A172 (cell line): ENCODE results near the gene GLO1. TPM values are rescaled to one million over a fixed set of nuclear protein-coding genes. Genes with fewer than 3 reads are reported as not detected.

Experiments
- DNase-seq: peaks from one replicate; pipeline ENCODE4 v3.0.0-alpha.2; 2015; ENCODE audit warnings: low spot score
- total RNA-seq: library from RNA; depleted of rRNA; stranded (reverse); fragments of >200 nt; shearing (Covaris generic); gene quantifications from 2 replicates; pipeline ENCODE4 v1.2.3, GENCODE V29; 2014; rRNA removed

The GLO1 gene
- 313 and 315 TPM in 2 replicates for total RNA-seq

DNA sequence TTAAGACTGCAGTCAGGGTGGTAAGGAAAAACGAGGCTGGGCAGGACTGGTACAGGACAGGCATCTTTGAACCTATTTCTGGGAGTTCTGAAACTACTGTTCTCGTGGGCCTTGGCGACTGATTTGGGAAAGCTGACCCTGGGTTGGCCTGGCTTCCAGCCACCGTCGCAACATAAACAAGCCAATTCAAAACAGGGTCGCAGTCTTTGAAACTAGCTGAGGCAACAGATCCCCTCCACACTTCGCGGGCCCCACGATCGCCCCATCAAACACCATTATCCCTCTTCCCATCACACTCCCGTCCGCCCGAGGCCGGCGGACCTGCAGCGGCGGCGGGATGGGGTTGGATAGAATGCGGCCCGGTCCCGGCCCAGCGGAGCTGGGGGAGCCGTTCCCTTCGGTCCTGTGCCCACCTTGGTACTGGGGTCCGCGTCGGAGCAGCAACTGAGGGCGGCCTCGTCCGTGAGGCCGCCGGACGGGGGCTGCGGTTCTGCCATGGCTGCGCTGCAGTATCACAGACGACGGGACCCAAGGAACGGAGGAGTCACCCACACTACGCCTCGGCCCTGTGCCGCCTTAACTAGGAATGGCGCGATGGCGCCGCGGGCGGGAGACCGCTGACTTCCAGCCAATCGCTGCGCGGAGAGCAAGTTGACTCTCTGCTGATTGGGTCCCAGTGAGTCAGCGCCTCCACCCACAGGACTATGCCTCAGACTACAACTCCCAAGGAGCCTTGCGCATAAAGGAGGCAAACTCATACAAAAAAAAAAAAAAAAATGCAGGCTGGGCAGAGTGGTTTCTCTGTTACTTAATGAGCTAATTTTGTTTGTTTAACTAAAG is at the start of gene GLO1:
GLO1 (minus strand) TSS at position 588 of the 840 bp plus-strand sequence; CDS start at position 497, 91 bp downstream.
- peak; percentile 96 for DNase-seq

DNA sequence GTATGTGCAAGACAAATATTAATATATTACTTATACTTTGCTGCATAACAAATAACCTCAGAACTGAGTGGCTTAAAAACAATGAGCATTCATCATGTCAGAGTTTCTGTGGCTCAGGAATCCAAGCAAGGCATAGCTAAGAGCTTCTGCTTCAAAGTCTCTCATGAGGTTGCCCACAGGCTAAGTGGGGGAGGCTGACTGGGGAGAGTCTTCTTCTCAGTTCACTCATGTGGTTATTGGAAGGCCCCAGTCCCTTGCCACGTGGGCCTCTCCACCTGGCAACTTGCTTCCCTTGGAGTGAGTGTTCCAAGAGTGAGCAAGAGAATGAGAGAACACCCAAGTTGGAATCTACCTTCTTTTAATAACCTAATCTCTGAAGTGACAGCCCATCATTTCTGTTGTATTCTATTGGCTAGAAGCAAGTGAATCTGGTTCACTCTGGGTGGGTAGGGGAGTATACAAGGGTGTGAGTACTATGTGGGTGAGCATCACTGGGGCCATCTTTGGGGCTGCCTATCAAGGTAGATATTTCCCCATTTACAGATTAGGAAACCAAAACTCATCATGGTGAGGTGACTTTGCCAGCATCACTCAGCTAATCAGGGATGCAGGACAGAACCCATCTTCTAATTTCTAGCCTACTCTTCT is 48.1 kb upstream of the GLO1 start:
- DNase-seq = no peak

DNA sequence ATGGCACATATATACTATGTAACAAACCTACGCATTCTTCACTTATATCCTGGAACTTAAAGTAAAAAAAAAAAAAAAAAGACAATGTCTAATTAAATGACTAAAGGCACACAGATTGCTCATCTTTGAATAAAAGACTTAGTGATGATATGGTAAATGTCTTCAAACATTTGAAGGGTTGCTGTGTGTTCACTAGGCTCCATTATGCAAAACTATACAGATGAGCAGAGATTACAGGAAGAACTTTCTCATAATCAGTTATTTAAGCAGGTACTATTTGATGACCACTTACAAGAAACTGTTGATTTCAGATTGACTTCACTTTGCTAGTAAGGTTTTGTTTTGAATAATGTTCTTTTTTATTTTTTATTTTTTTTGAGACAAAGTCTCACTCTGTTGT is 46.5 kb upstream of the GLO1 start:
- DNase-seq = no peak

DNA sequence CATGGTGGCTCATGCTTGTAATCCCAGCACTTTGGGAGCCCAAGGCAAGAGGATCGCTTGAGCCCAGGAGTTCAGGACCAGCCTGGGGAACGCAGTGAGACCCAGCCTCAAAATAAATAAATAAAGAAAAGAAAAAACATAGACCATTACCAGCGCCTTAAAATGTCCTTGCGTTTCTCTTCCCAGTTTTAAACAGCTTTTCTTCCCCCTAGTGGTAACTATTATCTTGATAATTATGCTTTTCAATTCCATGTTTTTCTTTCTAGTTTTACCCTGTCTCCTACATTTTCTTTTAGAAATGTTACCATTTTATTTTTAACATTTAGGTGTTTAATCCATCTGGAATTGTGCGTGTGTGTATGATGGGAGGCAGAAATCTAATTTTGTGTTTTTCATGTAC is 36.6 kb upstream of the GLO1 start:
- no peak for DNase-seq

DNA sequence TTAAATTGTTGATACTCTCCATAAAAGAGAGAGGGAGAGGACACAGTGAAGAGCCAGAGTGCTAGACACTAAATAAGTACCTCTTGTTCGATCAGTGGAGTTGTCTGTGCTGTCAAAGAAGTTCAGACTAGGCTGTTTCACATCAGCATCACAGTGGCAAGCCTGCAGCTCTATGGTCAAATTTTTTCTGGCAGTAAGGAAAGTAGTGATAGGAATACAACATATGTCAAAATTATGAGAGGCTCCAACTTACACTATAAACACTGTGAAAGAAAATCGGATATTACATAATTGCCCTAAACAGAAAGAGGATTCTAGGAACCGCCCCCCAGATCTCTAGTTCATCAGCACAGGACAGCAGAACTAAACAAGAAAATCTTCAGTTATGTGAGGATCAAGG is 35.3 kb upstream of the GLO1 start:
- no peak for DNase-seq

DNA sequence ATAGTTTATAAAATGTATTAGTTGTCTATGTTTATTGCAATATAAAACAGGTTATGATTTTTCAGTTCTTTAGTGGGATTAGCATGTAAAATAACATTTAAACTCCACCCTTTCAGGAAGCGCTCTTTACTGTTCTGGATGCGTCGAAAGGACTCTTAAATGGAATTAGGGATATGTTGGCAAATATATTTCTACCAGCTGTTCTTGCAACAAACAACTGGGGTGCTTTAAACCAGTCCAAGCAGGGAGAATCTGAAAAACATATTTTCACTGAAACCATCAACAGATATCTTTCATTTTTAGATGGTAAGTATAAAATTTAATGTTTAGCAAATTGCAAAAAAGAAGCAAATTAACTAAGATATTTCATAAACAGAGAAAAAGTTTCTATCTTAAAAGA is 34.0 kb upstream of the GLO1 start:
- DNase-seq = no peak

DNA sequence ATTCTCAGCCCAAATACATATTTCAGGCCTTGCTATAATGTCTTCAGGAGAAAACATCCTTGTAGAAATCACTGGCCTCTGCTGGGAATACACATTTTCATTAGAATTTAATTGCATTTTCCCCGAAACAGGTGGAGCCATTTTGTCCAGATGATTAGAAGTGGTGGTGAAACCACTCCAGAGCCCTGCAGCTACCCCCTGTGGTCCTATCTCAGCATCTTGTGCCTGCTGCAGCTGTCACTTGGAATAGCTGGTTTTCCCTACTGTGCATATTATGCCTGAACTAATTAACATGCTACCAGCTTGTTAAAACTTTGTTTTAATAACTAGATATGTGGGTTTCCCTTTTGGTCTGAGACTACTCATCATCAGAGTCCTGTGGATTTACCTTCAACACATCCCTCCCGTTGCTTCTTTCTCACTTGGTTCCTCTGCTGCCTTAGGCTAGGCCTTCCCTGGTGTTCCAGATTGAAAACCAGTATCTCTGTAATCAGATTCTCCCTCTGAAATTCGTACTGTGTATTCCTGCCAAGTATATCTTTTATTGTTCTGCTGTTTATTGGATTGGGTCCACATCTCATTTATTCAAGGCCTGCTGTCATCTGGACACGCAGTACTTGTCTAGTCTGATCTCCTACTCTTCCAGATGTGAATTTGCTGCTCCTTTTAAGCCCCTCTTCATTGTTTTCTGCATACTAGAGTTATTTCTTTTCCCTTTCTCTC is 27.4 kb upstream of the GLO1 start:
- DNase-seq = no peak

DNA sequence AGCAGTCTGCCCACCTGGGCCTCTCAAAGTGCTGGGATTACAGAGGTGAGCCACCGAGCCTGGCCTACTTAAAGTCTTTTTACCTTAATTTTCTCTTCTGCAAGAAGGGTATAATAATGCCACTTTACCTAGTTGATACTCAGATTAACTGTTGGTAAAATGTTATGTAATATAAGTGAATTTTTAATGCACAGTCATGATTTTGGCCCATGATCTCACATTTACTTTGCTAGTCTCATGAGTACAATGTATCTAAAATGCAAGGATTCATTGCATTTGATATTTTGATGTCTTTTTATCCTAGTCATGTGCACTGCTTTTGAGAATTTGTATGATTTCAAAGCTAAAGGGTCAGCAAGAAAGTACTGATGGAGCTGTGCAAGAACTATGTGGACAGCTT is 25.3 kb upstream of the GLO1 start:
- no peak for DNase-seq

DNA sequence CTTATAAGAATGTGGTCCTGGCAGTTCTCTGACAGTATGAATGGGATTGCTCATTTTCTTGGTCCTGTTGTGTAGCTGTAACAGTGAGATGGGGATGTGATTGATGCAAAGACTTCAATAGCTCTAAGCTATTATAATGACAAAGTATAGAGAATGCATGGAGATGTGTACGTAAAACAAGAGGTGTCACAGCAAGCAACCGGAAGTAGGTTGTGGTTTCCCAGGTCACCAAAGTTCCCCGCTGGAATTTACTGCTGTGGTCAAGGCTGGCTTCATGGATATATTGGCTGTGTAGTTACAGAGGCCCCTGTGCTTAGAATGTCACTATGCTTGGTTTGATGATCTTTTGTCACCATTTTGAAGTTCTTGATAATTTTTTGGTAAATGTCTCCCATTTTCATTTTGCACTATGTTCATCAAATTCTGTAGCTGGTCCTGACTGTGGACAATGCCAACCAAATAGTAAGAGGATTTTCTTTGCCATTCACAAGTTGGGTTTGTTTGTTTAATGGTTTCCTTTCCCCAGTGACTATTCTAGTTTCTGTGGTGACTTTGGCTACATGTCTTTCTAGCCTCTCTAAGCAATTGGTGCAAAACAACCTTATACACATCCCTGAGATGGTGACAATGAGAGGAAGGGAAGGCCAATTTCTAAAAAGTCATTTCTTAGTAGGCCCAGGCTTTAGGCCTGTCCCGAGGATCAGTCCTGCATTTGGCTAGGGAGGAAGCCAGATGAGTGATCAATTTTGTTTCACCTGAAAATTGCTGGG is 22.7 kb upstream of the GLO1 start:
- DNase-seq = peak; percentile 61

DNA sequence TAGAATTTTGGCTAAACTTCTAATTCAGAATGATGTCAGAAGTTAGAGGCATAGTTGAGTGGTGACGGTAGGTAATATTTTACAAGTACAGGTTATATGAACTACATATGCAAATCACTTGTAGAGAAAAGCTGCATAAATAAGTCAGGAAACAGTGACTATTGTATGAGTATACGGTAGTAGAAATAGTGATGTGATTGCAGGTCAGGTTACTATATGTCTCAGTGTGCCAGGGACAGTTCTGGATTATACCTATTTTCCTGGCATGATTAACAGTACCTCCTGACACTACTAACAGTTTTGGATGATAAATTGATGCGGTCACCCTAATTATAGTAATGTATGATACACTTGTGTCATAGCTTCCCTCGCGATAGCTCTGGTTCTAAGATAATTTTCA is 21.4 kb upstream of the GLO1 start:
- no peak for DNase-seq

DNA sequence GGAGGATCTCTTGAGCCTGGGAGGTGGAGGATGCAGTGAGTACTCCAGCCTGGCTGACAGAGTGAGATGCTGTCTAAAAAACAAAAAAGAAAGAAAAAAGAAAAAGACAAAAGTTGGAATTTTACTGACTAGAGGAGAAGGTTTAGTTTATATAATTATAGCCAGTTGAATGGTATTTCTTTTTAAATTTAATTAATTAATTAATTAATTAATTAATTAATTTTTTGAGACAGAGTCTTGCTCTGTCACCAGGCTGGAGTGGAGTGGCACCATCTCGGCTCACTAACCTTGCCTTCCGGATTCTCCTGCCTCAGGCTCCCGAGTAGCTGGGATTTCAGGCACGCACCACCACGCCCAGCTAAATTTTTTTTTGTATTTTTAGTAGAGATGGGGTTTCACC is 20.8 kb upstream of the GLO1 start:
- no peak for DNase-seq

DNA sequence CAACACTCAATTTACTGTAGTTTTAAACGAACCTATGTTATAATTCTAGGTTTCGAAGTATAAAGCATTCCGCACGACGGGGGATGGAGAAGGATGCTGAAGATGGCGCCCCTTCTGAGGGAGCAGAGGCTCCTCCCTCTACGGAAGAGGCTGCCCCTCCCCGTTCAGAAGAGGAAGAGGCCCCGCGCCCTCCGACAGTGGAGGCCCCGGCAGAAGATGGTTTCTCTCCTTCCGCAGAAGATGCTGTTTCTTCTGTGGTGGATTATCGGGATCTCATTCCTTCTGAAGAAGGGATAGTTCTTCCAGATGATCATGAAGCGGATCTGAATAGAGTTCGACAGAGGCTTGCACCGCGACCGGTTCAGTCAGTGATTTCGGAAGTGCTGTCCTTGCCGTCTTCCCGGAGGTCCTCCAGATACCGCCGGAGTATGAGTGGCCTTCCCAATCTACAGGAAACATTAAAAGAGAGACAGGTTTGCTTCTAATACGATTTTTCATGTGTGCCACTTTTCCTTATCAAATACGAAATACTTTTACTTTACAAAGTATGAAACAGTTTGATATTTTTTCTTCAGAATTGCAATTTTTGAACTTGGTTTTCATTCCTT is 19.9 kb upstream of the GLO1 start:
- no peak for DNase-seq

DNA sequence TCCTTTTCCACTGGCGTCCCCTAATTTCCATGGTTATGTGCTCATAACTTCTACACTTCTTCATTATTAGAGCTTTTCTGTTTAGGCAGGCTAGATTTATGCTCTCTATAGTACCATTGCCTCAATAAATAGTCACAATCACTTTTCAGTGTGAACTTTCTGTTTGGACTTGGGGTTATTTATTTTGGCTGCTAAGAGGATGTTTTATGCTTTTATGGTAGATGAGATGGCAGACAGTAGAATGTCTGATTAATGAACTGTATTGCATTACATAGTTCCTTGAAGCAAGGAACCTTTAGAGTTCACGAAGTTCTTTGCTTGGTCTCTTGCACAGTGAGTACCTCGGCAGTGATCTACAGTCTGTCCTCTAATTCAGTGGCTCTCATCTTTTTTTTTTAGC is 19.1 kb upstream of the GLO1 start:
- DNase-seq = no peak

DNA sequence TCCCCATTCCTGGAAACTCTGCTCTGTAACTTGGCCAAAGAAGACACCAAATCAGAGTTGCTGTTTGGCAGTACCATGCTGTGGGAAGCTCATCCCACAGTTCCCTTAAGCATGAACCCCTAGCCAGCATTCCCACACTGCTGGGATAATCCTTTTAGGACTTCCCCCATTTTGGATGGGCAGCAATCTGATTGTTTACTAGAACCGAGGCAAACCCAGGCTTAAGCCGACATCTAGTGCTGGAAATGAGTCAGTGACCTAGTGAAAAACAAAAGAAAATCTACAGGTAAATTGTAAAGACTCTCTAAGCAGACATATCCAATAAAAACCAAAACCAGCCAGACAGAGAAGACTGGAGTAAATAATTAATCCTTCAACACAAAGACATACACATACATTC is 17.4 kb upstream of the GLO1 start:
- DNase-seq = peak; percentile 4

DNA sequence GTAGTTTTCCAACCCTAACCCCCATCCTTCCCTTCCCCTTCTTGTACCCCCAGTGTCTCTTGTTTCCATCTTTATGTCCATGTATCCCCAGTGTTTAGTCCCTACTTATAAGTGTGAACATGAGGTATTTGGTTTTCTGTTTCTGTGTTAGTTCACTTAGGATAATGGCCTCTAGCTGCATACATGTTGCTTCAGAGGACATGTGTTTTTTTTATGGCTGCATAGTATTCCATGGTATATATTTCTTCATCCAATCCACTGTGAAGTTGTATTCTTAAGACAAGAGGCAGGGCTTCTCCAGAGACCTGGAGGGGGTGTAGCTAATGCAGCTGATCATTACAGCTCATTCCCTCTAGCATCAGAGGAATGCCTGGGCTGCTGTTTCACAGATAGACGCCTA is 16.4 kb upstream of the GLO1 start:
- no peak for DNase-seq

DNA sequence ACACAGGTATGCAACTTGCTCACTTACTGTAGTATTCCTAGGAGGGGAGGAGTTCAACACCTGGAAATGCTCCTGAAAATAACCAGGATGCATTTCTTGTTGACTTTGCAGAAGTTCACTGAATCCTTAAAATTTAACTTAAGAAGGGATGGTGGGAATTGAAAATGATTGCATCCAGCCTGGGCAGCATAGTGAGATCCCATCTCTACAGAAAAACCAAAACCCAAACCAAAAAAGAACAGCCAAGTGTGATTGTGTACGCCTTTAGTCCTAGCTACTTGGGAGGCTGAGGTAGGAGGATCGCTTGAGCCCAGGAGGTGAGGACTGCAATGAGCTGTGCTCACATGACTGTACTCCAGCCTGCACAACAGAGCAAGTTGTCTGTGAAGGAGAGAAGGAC is 13.9 kb upstream of the GLO1 start:
- no peak for DNase-seq

DNA sequence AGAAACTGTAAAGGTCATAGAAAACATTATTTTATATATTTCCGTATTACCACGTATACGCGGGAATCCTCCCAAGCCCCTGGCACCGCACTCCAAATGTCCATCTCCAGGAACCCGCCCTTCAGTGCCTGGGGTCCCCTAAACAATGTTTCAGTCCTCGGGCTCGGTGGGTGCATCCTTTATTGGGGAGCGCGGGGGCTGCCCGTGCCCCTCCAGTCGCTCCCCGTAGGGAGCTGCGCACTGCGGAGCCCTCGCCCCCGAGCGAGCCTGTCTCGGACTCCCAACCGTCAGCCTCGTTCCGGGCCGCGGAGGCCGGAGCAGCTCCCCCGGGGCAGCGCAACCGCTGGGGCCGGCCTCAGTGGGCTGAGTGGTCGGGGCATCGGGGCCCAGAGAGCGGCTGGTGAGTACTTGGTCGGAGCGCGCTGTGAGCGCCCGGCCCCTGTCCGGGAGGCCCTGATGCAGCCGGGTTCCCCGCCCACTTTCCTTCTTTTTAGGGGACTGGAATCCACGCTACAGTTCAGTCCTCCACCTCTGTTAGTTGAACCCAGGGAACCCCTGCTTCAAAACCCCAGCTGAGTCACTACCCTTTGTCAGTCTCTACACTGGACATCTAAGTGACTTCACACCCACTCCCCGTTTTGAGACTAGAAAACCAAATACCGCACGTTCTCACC is 12.2 kb upstream of the GLO1 start, which contains the start of gene DNAH8:
DNAH8 (plus strand) TSS at position 296 of the 674 bp plus-strand sequence. CDS start 7,499 bp downstream, outside the sequence.
- no peak for DNase-seq

DNA sequence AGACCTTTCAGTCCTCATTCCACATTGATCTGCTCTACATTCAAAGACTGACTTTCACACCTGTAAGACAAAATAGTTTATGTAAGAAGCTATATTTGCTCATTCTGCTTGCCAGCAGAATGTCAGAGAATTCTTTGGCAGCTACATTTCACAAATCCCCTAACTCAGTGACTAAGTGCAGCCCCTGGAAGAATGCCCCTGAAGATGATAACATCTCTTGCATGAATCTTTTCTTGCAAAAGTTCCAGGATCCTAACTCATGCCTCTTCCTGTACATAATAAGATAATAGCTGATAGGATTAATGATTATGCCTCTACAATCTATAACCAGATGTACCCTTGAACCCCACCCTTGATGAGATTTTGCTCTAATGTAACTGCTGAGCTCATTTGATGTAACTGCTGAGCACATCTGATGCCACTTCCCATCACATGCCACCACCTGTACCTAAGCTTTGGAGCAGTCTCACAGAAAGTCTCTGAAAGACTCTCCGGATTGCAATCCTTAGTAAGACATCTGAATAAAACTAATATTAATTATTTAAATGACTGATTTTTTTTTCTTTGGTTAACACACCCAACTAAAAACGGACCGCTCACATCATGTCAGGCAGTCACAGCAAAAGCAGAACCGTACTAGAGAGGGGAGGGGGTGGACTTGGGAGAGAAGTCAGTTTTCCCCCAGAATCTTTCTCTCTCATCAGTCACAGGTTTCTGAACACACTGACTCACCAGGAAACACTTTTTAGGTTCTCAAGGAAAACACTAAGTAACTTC is 11.5 kb upstream of the GLO1 start:
- no peak for DNase-seq

DNA sequence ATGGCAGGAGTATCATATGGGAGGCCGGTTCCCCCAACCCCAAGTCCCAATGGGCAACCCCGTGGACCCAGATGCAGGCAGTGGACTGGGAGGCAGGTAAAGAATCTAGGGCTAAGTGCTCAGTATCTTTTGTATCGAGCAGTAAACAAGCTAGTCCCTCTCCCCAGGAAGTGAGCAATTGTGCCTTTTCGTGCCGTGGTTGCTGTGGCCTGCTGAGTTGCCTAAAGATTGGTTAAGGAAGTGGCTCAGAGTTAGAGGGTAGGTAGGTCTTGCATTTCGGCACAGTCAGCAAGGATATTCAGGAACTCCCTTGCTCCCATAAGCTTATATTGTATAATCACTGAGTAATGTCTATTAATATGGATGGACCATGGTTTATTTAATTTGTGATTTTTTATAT is 10.9 kb upstream of the GLO1 start:
- DNase-seq = no peak

DNA sequence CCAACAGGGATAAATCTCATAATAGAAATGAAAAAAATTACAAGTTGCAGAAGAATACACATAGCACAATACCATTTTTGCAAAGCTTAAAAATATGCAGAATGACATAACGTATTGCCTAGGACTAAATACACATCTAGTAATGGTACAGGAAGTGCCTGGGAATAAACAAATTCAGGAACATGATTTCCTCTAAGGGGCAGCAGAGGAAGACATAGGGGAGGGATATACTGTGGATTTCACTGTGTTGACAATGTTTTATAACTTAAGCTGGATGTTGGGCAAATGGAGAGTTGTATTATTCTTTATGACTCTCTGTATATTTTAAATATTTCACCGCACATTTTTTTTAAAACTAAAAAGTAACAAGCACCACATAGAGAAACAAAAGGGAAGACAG is 5.6 kb upstream of the GLO1 start:
- DNase-seq = no peak
